Measurements from ENCODE around the gene SFXN5. TPM values are rescaled to one million over a fixed set of nuclear protein-coding genes. Genes with fewer than 3 reads are reported as not detected.

SFXN5 gene
- total RNA-seq, 1 experiment from 2014 or later, result 25.9 TPM

DNA sequence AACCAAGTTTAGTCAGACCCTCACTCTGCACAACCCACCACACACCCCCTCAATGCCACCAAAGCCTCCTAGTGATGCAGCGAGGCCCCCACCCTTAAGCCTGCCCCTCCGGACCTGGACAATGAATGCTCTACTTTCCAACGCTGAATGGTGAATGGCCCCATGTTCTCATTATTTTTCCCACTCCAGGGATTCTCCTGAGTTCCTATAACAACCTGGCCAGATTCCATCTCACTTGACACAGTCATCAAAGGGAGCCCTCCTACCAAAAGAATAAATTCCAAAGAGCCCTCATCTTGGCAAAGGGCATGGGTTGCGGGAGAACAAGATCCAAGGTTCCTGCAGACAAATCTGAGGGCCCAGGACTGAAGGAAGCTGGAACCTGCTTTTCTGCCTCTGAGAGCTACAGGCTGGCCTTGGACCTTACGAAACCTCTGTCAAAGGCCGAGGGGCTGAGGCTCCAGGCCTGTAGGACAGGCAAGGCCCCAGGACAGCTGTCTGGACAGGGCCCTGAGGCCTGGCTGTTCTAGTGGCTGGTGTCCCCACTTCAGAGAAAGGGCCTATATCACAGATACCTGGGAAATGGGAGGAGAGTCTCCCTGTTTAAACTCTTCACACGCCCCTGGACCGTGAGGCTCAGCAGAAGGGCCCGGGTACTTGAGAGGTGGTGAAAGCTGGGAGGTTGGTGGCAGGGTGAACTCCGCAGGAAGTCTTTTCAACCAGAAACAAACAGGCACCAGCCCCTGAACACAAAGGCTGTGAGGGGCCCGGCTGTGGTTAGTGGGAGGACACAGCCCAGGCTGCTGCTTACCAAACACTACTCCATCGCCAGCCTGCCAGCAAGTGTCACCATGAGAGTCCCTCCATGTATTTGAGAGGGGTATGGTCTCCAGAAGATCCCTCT is 27.3 kb downstream of the SFXN5 start (continued):
- TF ChIP-seq, protein P1, sequence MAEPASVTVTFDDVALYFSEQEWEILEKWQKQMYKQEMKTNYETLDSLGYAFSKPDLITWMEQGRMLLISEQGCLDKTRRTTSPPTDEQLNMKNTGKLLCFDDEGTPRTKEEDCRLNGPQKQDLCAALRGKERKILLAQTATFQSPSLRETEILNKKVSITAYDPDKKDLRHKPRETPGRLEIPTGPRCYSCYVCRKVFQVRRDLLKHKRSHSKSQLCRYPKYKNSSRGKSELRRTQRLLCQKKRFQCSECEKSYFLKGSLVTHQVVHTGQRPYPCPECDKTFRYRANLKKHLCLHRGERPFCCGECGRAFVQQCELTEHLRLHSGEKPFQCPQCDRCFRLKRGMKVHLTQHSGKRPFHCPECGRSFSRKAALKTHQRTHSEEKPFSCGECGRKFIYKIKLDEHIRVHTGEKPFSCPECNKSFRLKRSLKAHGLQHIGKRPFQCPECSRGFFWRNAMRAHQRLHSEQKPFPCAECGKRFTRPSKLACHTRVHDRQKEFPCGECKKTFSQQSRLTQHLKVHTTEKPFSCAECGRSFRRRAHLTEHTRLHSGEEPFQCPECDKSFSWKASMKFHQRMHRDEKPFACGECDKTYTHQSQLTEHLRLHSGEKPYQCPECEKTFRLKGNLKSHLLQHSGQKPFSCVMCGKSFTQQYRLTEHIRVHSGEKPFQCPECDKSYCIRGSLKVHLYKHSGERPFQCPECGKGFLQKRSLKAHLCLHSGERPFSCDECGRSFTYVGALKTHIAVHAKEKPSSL (CRISPR knock-in tag; conservative IDR thresholded peaks at IDR 0.05), result no peak
- TF ChIP-seq ZBTB21 (CRISPR knock-in tag; IDR thresholded peaks at IDR 0.05; ENCODE audit: borderline replicate concordance) (no peak), ZNF317 (CRISPR knock-in tag; IDR thresholded peaks at IDR 0.05; ENCODE audit: borderline replicate concordance, low read depth) (no peak), ELF4 (CRISPR knock-in tag; IDR thresholded peaks at IDR 0.05; ENCODE audit: low read depth) (no peak), FOXJ3 (CRISPR knock-in tag; IDR thresholded peaks at IDR 0.05; ENCODE audit: borderline replicate concordance) (no peak), OVOL2 (CRISPR knock-in tag; IDR thresholded peaks at IDR 0.05; ENCODE audit: borderline replicate concordance) (no peak)

DNA sequence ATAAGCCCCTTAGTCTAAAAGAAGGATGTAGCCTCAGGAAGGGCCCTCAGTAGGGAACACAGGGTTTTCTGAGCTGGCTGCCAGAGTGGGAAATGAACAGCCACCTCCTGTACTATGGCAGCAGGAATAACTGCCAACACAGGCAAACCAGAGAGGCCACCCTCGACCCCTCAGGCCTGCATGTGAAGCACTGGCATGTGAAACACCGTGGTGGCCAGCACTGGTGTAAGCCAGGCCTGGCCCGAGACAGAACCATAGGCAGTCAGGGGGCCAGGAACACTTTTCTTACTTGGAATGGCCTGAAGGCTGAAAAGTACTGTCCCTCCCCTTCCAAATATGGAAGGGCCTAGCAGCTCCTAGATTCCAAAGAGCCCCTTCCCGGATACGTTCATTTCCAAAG is 28.2 kb downstream of the SFXN5 start:
- ChIA-PET POLR2A (no interaction called here), CTCF (interaction anchor here (0.9 to 1.3 kb wide), 2 partner anchors 70 to 149 kb away, joined by 4 to 5 read pairs; no protein-coding TSS in a partner anchor)
- Mint-ChIP-seq H3K36me3 (no peaks in the 10 kb centered on the region), H3K27me3 (ENCODE audit: low read depth) (no peaks in the 10 kb centered on the region; the same call in 1 of the 2 replicates), H3K27ac (no peak overlapping the region), H3K4me1 (peaks cover 3% of the 10 kb centered on the region), H3K9me3 (peaks cover 4% of the 10 kb centered on the region; the same call in 1 of the 2 replicates), H3K4me3 (no peak overlapping the region)
- DNase-seq (ENCODE audit: low spot score) (no peak), ATAC-seq (no peak)
- no peak for TF ChIP-seq RORB (CRISPR knock-in tag; IDR thresholded peaks at IDR 0.05)
- TF ChIP-seq, protein P2, sequence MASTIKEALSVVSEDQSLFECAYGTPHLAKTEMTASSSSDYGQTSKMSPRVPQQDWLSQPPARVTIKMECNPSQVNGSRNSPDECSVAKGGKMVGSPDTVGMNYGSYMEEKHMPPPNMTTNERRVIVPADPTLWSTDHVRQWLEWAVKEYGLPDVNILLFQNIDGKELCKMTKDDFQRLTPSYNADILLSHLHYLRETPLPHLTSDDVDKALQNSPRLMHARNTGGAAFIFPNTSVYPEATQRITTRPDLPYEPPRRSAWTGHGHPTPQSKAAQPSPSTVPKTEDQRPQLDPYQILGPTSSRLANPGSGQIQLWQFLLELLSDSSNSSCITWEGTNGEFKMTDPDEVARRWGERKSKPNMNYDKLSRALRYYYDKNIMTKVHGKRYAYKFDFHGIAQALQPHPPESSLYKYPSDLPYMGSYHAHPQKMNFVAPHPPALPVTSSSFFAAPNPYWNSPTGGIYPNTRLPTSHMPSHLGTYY (CRISPR knock-in tag; IDR thresholded peaks at IDR 0.05), result no peak
- TF ChIP-seq ATF1 (CRISPR knock-in tag; IDR thresholded peaks at IDR 0.05), result no peak
- no peak for TF ChIP-seq TCF7 (CRISPR knock-in tag; IDR thresholded peaks at IDR 0.05; ENCODE audit: low read depth)
- no peak for TF ChIP-seq TEAD4 (CRISPR knock-in tag; IDR thresholded peaks at IDR 0.05)
- no peak for TF ChIP-seq KAT7 (CRISPR knock-in tag; IDR thresholded peaks at IDR 0.05; ENCODE audit: borderline replicate concordance)
- TF ChIP-seq, protein P3, sequence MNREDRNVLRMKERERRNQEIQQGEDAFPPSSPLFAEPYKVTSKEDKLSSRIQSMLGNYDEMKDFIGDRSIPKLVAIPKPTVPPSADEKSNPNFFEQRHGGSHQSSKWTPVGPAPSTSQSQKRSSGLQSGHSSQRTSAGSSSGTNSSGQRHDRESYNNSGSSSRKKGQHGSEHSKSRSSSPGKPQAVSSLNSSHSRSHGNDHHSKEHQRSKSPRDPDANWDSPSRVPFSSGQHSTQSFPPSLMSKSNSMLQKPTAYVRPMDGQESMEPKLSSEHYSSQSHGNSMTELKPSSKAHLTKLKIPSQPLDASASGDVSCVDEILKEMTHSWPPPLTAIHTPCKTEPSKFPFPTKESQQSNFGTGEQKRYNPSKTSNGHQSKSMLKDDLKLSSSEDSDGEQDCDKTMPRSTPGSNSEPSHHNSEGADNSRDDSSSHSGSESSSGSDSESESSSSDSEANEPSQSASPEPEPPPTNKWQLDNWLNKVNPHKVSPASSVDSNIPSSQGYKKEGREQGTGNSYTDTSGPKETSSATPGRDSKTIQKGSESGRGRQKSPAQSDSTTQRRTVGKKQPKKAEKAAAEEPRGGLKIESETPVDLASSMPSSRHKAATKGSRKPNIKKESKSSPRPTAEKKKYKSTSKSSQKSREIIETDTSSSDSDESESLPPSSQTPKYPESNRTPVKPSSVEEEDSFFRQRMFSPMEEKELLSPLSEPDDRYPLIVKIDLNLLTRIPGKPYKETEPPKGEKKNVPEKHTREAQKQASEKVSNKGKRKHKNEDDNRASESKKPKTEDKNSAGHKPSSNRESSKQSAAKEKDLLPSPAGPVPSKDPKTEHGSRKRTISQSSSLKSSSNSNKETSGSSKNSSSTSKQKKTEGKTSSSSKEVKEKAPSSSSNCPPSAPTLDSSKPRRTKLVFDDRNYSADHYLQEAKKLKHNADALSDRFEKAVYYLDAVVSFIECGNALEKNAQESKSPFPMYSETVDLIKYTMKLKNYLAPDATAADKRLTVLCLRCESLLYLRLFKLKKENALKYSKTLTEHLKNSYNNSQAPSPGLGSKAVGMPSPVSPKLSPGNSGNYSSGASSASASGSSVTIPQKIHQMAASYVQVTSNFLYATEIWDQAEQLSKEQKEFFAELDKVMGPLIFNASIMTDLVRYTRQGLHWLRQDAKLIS (CRISPR knock-in tag; IDR thresholded peaks at IDR 0.05; ENCODE audit: borderline replicate concordance), result no peak
- TF ChIP-seq MXD4 (CRISPR knock-in tag; IDR thresholded peaks at IDR 0.05; ENCODE audit: borderline replicate concordance), result no peak
- no peak for TF ChIP-seq ZNF138 (CRISPR knock-in tag; conservative IDR thresholded peaks at IDR 0.05)
